GM19023 (cell line): Measurements from ENCODE around the gene TECTB.

Source experiments
- ATAC-seq: cut with Tn5 transposase; IDR thresholded peaks from one replicate; pipeline ENCODE4 v1.9.1; 2021; ENCODE audit warnings: mild to moderate bottlenecking, moderate library complexity; ENCODE audit not compliant: unreplicated experiment

Gene TECTB

GRCh38 chr10:112271982-112272381 lies 11.2 kb upstream of the TECTB start:
- ATAC-seq = no peak

DNA sequence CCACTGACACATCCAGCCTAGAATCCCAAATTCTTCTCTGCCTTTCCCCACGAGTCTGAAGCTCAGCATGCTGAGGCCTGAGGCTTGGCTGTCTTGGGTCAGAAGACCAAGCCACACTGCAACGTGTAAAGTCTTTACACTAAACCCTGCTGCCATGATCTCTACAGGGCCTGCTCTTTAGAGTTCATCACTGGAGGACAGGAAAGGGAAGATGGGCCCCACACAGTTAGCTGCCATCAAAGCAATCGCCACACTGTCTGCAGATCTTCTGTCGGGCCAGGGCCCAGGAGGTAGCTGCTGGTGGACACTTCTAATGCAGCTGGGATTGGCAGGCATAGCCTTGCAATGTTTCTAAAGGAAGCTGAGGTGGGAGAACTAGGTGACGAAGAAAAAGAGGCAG lies 8.4 kb upstream of the TECTB start:
- no peak for ATAC-seq

- no peak for ATAC-seq
Observed at GRCh38 chr10:112275512-112276245, 7.5 kb upstream of the TECTB start.

GRCh38 chr10:112278871-112279270 lies 4.3 kb upstream of the TECTB start:
- no peak for ATAC-seq

DNA sequence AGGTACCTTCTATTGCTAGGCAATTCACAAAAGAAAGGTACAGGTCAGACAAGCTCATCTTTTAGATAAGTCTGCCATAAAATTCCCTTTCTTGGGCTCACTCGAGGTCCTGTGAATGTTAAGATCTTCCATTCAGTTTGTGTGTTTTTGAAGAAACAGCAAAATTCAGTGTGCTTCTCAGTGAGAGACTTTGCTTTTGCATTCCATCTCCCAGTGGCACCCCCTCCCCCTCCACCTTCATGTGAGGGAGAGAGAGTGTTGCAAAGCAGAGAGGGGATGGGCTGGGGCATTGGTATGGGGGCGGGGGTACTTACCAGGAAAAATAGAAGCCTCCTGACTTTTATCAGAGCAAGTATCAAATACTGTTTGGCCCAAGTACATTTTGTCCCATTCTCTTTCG lies 3.8 kb upstream of the TECTB start:
- ATAC-seq = no peak

DNA sequence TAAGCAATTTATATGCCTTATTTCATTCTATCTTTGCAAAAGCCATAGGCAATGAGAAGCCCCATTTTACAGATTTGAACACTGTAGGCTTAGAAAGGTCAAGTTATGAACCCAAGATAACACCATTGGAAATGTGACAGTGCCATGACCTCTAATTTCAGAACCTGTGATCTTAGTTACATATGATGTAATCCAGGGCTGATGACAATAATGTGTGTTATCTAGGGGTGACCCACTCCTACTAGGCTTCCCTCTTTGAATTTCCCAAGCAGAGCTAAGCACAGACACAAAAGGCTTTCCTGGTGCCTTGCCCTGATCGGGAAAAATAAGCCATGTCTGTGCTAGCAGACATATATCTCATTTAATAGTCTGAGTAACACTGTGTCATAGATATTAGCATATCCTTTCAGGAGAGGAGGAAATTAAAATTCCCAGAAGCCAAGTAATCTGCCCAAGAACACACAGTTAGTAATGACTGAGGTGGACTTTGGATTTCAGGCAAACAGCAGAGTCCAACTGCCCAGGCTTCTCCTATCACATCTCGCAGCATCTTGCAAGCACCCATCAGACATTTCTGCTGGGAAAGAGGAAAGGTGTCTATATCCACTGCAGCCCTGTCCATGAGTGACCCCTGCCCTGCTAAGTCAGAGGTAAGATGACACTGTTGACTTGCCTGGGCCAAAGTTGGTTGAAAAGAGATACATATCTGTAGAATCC lies 2.8 kb upstream of the TECTB start:
- ATAC-seq = no peak

GRCh38 chr10:112282086-112282485 lies 1.1 kb upstream of the TECTB start:
- ATAC-seq = no peak

- no peak for ATAC-seq
Observed at GRCh38 chr10:112286837-112287818, 3.9 kb downstream of the TECTB start.

- ATAC-seq = no peak
Observed at GRCh38 chr10:112287844-112288243, 4.6 kb downstream of the TECTB start.

DNA sequence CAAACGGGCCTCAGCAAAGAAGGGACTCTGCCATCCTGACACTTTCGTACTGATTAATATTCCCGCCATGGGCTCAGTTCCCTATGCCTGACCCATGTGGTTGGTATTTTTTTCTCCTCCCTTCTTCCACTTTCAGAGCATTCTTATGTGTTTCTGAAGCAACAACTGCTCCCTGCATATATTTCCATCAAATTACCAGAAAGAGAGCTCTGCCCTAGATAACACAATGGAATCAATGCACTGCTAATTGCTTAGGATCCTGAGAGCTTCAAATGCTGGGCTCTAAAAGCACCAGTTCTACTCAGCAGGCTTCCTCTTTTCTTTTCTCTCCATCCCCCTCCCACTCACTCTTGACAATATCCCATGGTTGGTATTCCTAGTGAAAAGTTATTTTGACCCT lies 5.3 kb downstream of the TECTB start:
- no peak for ATAC-seq

- no peak for ATAC-seq
Observed at GRCh38 chr10:112289373-112290053, 6.3 kb downstream of the TECTB start.

DNA sequence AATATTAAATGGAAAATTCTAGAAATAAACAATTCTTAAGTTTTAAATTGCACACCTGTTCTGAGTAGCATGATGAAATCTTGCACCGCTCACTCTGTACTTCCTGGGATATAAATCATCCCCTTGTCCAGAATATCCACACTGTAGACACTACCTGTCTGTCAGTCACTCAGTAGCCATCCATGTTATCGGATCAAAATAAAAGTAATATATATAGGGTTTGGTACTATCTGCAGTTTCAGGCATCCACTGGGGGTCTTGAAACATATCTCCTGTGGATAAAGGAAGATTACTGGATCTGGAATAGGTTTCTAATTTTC lies 6.8 kb downstream of the TECTB start:
- no peak for ATAC-seq

DNA sequence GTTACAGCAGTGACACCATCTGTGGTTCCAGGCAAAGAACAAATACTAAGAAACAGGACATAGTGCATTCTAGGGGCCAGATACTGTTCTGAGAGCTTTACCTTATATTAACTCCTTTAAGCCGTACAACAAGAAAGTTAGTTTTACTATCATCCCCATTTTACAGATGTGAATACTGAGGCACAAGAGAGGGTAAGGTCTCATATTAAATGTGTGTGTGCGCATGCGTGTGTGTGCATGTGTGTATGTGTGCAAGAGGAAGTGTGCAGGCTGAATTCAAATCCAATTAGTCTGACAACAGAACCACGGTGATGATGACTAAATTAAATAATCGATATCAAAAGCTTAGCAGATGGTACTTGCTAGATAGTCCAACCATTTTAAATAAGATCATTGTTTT lies 11.0 kb downstream of the TECTB start:
- no peak for ATAC-seq

GRCh38 chr10:112295853-112296830 lies 12.9 kb downstream of the TECTB start:
- ATAC-seq = no peak

DNA sequence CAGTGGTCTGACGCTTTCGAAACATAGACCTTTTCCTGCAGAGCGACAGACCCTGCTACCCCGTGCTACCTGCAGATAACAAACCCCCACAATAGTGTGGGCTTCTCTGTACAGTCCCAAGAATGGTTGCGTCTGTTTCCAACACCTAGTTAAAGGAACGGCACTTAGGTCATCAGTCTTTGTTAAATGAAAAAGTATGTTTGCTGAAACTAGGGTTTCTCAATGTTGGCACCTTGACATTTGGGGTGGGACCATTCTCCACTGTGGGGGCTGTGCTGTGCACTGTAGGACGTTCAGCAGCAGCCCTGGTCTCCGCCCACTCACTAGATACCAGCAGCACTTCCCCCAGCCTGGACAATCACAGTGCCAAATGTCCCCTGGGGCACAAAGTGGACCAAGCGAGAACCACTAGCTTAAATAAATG lies 13.7 kb downstream of the TECTB start:
- no peak for ATAC-seq

DNA sequence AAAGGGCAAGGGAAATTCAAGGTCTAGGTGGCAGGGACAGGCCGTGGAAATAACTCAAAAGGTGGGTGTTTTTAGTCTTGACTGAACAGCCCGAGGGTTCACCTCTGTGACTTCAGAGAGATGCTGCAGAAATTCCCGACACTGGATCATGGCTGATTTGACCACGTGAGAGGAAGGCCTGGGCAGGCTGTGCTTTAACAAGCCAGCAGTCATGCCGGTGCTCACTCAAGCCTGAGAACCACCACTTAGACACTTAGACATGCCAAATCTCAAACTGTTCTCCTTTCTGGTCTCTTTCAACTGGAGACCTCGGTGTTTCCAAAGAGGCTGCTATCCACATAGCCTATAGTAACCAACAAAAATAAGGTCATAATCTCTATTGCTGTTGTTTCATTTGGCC lies 15.4 kb downstream of the TECTB start:
- no peak for ATAC-seq

GRCh38 chr10:112299456-112299855 lies 16.3 kb downstream of the TECTB start:
- ATAC-seq = no peak

DNA sequence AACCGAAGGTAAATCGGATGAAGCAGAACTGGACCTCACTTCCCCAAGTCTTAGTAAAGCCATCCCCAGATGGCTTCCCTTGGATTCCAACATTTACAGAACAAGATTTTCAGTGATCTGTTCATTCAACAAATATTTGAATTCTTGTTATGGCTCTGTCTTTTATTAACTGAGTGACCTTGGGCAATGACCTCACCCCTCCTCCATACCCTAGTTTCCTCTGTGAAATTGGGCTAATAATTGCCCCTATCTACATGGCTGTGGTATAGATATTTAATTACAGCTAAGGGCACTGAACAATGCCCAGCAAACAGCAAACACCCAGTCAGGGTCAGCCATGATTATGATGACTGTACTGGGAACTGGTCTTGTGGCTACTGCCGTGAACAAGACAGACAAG lies 19.1 kb downstream of the TECTB start:
- ATAC-seq = no peak

GRCh38 chr10:112303528-112303927 lies 20.3 kb downstream of the TECTB start:
- no peak for ATAC-seq
